Left lung (tissue), 14 donors: ENCODE data around the gene SNX15. TPM values are rescaled to one million over a fixed set of nuclear protein-coding genes. Genes with fewer than 3 reads are reported as not detected.
"Not testable (repeated sequence)": the region's sequence is repeated elsewhere in the genome, so short reads cannot be mapped to it uniquely, and the experiment has no call there.

Source experiments
- ATAC-seq: fragments of 200-7000 bp; cut with Tn5 transposase; one replicate; pipeline ENCODE4 v1.9.1; 2020; ENCODE audit warnings: moderate library complexity
- DNase-seq, 4 donors: peaks; one replicate each; pipeline ENCODE4 v3.0.0-alpha.2; 2013 to 2020
- H3K27ac ChIP-seq, 2 donors: fragments of 200-600 bp; sonication (generic) in 1 of 2; one replicate each; pipeline versions ENCODE4 v1.5.0 to v1.8.0; 2020 to 2021
- H3K27me3 ChIP-seq, 2 donors: fragments of 200-600 bp; sonication (generic) in 1 of 2; one replicate each; pipeline versions ENCODE4 v1.5.0 to v1.8.0; 2020 to 2021
- H3K36me3 ChIP-seq, 2 donors: fragments of 200-600 bp; sonication (generic) in 1 of 2; one replicate each; pipeline versions ENCODE4 v1.5.0 to v1.8.0; 2020 to 2021
- H3K4me1 ChIP-seq, 2 donors: fragments of 200-600 bp; one replicate each; pipeline ENCODE4 v1.8.0; 2021
- H3K4me3 ChIP-seq, 2 donors: fragments of 200-600 bp; sonication (generic) in 1 of 2; one replicate each; pipeline versions ENCODE4 v1.5.0 to v1.8.0; 2020 to 2021; ENCODE audit warnings: mild to moderate bottlenecking in 1 of 2
- H3K9me3 ChIP-seq, 2 donors: fragments of 200-600 bp; sonication (generic) in 1 of 2; one replicate each; pipeline versions ENCODE4 v1.5.0 to v1.8.0; 2020 to 2021
- intact Hi-C, 2 donors: fragments of 100-400 bp; cut with DNase I; formaldehyde crosslinking; loops; one replicate each; pipeline versions ENCODE4 v1.11.2 to v1.14.2; 2022
- long read RNA-seq, 12 donors: library from polyadenylated mRNA in 2 of 12; unstranded in 2 of 12; transcript quantifications; one replicate each; pipeline ENCODE4 v2.0.0 and lab custom pipeline, GENCODE V29; 2019 to 2026
- polyA plus RNA-seq, 6 donors: library from polyadenylated mRNA; unstranded; fragments of 120-200 nt; gene quantifications; one replicate each; pipeline ENCODE4 v1.2.1, GENCODE V29; 2013; ENCODE audit not compliant: insufficient read length in 6 of 6
- total RNA-seq, 2 donors: library from RNA; stranded (reverse); fragmentation: NEBNext Ultra II Directional; extraction: Animal tissue kit (Norgen Biotek cat#: 25700); gene quantifications; one replicate each; pipeline ENCODE4 v1.2.1, GENCODE V29; 2021
- TF ChIP-seq, protein P1 (sequence below), 2 donors: fragments of 200-600 bp; sonication (generic) in 1 of 2; IDR thresholded peaks; one replicate each; pipeline versions ENCODE4 v1.5.0 to v1.8.0; 2021; ENCODE audit warnings: antibody characterized with exemption in 2 of 2
- donor health status: DM: no; HTN: yes; CAD: no.
- donor health status: DM: no; HTN: no; CAD: no.

SNX15 gene
- total RNA-seq (10 to 100 TPM; 22.6 to 27.4 TPM), polyA plus RNA-seq (10 to 100 TPM; 22.0 to 26.3 (median 23.3) TPM)
- long read RNA-seq, donor 1, transcript SNX15-202 (8 exons, 1,939 nt), result major isoform, 11 of 11 reads
- long read RNA-seq, donor 1, partial matches to known transcripts, result 0 of 11 reads
- long read RNA-seq, donor 1, other reads (novel, unspliced or antisense), result 0 of 11 reads
- long read RNA-seq, donor 2, transcript SNX15-202 (8 exons, 1,939 nt), result major isoform, 8 of 9 reads
- long read RNA-seq, donor 2, partial matches to known transcripts, result 0 of 9 reads
- long read RNA-seq, donor 2, other reads (novel, unspliced or antisense), result 0 of 9 reads
- long read RNA-seq, donor 3, transcript SNX15-202 (8 exons, 1,939 nt), result major isoform, 13 of 13 reads
- long read RNA-seq, donor 3, partial matches to known transcripts, result 0 of 13 reads
- long read RNA-seq, donor 3, other reads (novel, unspliced or antisense), result 0 of 13 reads
- long read RNA-seq, donor 4, partial matches to known transcripts, result 0 of 3 reads
- long read RNA-seq, donor 4, other reads (novel, unspliced or antisense), result 1 of 3 reads
- long read RNA-seq, donor 5, transcript SNX15-202 (8 exons, 1,939 nt), result major isoform, 6 of 6 reads
- long read RNA-seq, donor 5, partial matches to known transcripts, result 0 of 6 reads
- long read RNA-seq, donor 5, other reads (novel, unspliced or antisense), result 0 of 6 reads
- long read RNA-seq, donor 6, transcript SNX15-202 (8 exons, 1,939 nt), result major isoform, 10 of 10 reads
- long read RNA-seq, donor 6, partial matches to known transcripts, result 0 of 10 reads
- long read RNA-seq, donor 6, other reads (novel, unspliced or antisense), result 0 of 10 reads
- long read RNA-seq, donor 7, transcript SNX15-202 (8 exons, 1,939 nt), result major isoform, 6 of 6 reads
- long read RNA-seq, donor 7, partial matches to known transcripts, result 0 of 6 reads
- long read RNA-seq, donor 7, other reads (novel, unspliced or antisense), result 0 of 6 reads
- long read RNA-seq, donor 8, transcript SNX15-202 (8 exons, 1,939 nt), result major isoform, 7 of 7 reads
- long read RNA-seq, donor 8, partial matches to known transcripts, result 0 of 7 reads
- long read RNA-seq, donor 8, other reads (novel, unspliced or antisense), result 0 of 7 reads
- long read RNA-seq, donor 9, result 0 reads
- long read RNA-seq, donor 10, partial matches to known transcripts, result 0 of 1 reads
- long read RNA-seq, donor 10, other reads (novel, unspliced or antisense), result 0 of 1 reads
- long read RNA-seq, donor 11, transcript SNX15-202 (8 exons, 1,939 nt), result major isoform, 5 of 5 reads
- long read RNA-seq, donor 11, partial matches to known transcripts, result 0 of 5 reads
- long read RNA-seq, donor 11, other reads (novel, unspliced or antisense), result 0 of 5 reads
- long read RNA-seq, donor 12, partial matches to known transcripts, result 0 of 3 reads
- long read RNA-seq, donor 12, other reads (novel, unspliced or antisense), result 0 of 3 reads

GRCh38 chr11:65027213-65028067 is at the start of gene SNX15:
Gene SNX15, plus strand, starts transcription at chr11:65027439. Its CDS starts 99 bp downstream, at chr11:65027538.
- peaks cover 7 to 23% of the 10 kb centered on the region in 2 donors for H3K4me1 ChIP-seq
- peak; percentile 93 to 98 (median 98) for DNase-seq
- H3K36me3 ChIP-seq, result peaks cover 0 to 9% of the 10 kb centered on the region in 2 donors
- peak within 1 kb of the TSS; percentile 86 for H3K27ac ChIP-seq
- no peaks in the 10 kb centered on the region for H3K9me3 ChIP-seq
- intact Hi-C loops, result loop anchor here in 1 of 2 donors (10.0 kb wide), 1 partner anchor 183 kb away; the partner anchor contains the start of gene CDC42BPG
- ATAC-seq, result peak; percentile 98
- H3K4me3 ChIP-seq, result peak within 1 kb of the TSS; percentile 42 to 51
- TF ChIP-seq, protein P1, sequence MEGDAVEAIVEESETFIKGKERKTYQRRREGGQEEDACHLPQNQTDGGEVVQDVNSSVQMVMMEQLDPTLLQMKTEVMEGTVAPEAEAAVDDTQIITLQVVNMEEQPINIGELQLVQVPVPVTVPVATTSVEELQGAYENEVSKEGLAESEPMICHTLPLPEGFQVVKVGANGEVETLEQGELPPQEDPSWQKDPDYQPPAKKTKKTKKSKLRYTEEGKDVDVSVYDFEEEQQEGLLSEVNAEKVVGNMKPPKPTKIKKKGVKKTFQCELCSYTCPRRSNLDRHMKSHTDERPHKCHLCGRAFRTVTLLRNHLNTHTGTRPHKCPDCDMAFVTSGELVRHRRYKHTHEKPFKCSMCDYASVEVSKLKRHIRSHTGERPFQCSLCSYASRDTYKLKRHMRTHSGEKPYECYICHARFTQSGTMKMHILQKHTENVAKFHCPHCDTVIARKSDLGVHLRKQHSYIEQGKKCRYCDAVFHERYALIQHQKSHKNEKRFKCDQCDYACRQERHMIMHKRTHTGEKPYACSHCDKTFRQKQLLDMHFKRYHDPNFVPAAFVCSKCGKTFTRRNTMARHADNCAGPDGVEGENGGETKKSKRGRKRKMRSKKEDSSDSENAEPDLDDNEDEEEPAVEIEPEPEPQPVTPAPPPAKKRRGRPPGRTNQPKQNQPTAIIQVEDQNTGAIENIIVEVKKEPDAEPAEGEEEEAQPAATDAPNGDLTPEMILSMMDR (IDR thresholded peaks at IDR 0.05), result peak; percentile 65 to 88
- H3K27me3 ChIP-seq, result no peaks in the 10 kb centered on the region

DNA sequence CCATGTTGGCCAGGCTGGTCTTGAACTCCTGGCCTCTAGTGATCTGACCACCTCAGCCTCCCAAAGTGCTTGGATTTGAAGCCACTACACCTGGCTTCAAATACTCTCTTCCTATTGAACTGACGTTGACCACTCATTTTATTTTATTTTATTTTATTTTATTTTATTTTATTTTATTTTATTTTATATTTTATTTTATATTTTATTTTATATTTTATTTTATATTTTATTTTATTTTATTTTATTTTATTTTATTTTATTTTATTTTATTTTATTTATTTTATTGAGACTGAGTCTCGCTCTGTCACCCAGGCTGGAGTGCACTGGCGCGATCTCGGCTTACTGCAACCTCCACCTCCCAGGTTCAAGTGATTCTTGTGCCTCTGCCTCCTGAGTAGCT is 43.9 kb upstream of the SNX15 start:
- H3K36me3 ChIP-seq, DNase-seq, H3K27ac ChIP-seq, intact Hi-C loops, H3K9me3 ChIP-seq, ATAC-seq, H3K4me1 ChIP-seq, H3K4me3 ChIP-seq, H3K27me3 ChIP-seq: not testable (repeated sequence)

GRCh38 chr11:64987998-64988854 is 39.0 kb upstream of the SNX15 start:
- intact Hi-C loops, result no loop called here
- TF ChIP-seq, protein P1 (IDR thresholded peaks at IDR 0.05), result no peak
- Histone ChIP-seq H3K27me3 (no peaks in the 10 kb centered on the region), H3K4me3 (no peak overlapping the region), H3K4me1 (peaks cover 8 to 43% of the 10 kb centered on the region in 2 donors), H3K36me3 (peaks cover 0 to 27% of the 10 kb centered on the region in 2 donors), H3K9me3 (no peaks in the 10 kb centered on the region), H3K27ac (peak overlapping the region in 1 of 2 donors; percentile 79)
- ATAC-seq (no peak), DNase-seq (peak in 1 of 4 donors; percentile 28)

DNA sequence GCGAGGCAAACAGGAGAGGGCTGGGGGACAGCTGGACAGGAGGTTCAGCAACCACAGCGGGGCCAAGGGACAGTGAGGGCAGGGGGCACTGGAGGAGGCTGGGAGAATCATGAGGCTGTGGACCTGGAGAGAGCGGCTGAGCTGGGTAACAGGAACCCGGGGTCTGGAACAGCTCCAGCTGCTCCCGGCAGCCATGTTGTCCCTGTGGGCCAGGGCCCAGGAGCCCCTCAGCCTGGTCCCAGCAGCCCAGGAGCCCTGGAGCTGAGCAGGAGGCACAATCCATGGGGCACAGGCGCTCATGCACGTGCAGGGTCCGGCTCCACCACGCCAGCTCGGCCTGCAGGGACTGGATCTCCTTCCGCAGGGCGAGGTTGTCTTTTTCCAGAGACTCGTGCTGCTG is 37.8 kb upstream of the SNX15 start:
- TF ChIP-seq, protein P1 (IDR thresholded peaks at IDR 0.05), result no peak

More for the DNA sequence above, 37.8 kb upstream of the SNX15 start:
- DNase-seq (peak in 1 of 4 donors; percentile 65), ATAC-seq (no peak)
- intact Hi-C loops, result no loop called here
- H3K9me3 ChIP-seq, result no peaks in the 10 kb centered on the region
- H3K4me3 ChIP-seq, result peak overlapping the region in 1 of 2 donors; percentile 18
- no peaks in the 10 kb centered on the region for H3K27me3 ChIP-seq
- peak overlapping the region in 1 of 2 donors; percentile 79 for H3K27ac ChIP-seq
- H3K4me1 ChIP-seq, result peaks cover 8 to 54% of the 10 kb centered on the region in 2 donors
- H3K36me3 ChIP-seq, result peaks cover 0 to 35% of the 10 kb centered on the region in 2 donors
